GM12875 (cell line): ENCODE data around the gene RFX8.

Experiments
- H3K4me3 ChIP-seq: one replicate; pipeline ENCODE4 v1.5.1; 2011; ENCODE audit warnings: low read depth, low read length, control low read depth
- TF ChIP-seq, protein P1 (sequence below): IDR thresholded peaks from 2 replicates; pipeline ENCODE4 v1.5.1; 2011; ENCODE audit warnings: low read depth, mild to moderate bottlenecking, control low read depth, inconsistent platforms, low read length, moderate library complexity, borderline replicate concordance; ENCODE audit not compliant: insufficient read depth

Gene RFX8

DNA sequence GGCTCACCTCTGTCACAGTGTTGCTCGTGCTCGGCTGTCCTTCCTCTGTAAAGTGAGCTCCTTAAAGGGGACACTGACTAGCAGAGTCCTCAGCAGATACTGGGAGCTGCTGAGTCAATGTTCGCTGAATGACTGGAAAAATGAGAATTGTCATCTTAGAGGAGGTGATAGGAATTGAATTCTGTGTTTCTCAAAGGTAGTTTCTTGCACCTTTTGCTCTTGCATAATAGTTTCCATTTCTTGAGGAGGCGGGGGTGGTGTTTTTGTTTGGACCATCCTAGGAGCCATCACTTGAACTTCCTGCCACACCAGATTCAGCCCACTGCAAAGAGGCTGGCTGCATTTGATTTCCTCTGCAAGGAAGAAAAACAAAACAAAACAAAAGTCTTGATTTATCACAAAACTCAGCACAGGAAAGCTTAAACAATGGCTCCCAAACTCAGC lies 11.4 kb upstream of the RFX8 start:
- TF ChIP-seq, protein P1, sequence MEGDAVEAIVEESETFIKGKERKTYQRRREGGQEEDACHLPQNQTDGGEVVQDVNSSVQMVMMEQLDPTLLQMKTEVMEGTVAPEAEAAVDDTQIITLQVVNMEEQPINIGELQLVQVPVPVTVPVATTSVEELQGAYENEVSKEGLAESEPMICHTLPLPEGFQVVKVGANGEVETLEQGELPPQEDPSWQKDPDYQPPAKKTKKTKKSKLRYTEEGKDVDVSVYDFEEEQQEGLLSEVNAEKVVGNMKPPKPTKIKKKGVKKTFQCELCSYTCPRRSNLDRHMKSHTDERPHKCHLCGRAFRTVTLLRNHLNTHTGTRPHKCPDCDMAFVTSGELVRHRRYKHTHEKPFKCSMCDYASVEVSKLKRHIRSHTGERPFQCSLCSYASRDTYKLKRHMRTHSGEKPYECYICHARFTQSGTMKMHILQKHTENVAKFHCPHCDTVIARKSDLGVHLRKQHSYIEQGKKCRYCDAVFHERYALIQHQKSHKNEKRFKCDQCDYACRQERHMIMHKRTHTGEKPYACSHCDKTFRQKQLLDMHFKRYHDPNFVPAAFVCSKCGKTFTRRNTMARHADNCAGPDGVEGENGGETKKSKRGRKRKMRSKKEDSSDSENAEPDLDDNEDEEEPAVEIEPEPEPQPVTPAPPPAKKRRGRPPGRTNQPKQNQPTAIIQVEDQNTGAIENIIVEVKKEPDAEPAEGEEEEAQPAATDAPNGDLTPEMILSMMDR = no peak

DNA sequence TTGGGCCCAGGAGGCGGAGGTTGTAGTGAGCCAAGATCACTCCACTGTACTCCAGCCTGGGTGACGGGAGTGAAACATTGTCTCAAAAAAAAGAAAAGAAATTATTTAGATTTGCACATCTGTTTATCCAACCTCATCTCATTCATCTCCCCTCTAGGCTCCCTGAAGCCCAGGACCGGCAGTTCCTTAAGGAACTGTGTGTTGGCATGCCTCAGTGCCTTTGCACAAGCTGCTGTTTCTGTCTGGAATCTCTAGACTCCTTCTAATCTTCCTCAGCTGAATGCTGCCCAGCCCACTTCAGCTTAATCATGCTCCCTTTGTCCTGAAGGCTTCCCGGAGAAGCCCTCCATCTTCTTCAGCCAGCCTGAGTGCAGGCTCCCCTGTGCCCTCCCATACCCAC lies 10.9 kb upstream of the RFX8 start:
- no peak overlapping the region for H3K4me3 ChIP-seq

More for the DNA sequence above, 11.4 kb upstream of the RFX8 start:
- H3K4me3 ChIP-seq = no peak overlapping the region

DNA sequence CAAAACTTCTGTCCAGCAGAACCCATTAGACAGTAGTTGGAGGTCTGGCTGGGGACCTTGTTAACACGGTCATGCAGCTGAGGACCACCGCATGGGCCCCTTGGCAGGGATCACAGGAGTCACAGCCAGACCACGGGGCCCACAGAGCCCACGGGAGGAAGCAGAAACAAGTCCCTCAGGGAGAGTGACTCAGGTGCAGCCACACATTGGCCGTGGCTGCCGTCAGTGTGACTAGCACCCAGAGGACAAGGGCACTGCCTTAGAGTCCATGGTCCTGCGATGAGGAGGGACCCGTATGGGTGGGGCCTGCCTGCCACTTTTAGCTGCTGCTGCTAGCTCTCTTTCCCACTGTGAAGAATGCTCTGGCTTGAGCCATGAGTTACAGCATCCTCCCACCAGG lies 5.9 kb upstream of the RFX8 start:
- TF ChIP-seq, protein P1 = no peak
- no peak overlapping the region for H3K4me3 ChIP-seq

More for the DNA sequence above, 10.9 kb upstream of the RFX8 start:
- TF ChIP-seq, protein P1 = no peak

DNA sequence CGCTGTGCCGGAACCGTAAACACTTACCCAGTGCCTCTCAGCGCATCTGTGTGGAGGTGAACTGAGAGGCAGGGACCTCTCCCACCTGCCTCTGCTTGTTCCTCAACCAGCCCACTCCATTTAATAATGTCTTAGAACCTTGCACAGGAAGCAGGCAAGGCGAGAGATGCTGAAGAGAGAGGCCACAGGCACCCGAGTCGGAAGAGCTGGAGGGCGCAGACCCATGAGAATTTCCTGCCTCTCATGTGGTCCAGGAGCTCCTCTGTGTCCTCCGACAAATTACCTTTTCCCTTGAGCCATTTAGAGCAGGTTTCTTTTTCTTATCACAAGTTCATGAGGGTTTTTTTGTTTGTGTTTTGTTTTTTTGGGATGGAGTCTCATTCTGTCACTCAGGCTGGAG lies 4.9 kb upstream of the RFX8 start:
- TF ChIP-seq, protein P1 = no peak

DNA sequence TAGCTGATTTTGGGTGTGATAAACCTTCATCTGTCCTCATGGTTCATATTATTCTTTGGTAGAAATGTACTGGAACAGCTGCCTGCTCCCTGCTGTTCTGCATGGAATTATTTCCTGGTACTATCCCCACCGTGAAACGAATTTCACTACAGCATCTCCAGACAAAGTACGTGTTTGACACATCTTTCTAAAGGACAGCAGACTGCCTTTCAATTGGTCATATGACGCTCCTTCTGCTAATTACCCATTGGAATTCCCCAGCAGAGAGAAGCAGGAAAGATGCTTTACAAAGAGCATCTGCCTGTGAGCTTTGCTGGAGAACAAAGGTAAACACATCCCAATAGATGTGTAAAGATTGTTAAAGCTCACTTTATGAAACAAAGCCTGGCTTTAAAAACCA lies 4.4 kb upstream of the RFX8 start:
- H3K4me3 ChIP-seq = no peak overlapping the region
- TF ChIP-seq, protein P1 = no peak

More for the DNA sequence above, 4.9 kb upstream of the RFX8 start:
- H3K4me3 ChIP-seq = no peak overlapping the region

DNA sequence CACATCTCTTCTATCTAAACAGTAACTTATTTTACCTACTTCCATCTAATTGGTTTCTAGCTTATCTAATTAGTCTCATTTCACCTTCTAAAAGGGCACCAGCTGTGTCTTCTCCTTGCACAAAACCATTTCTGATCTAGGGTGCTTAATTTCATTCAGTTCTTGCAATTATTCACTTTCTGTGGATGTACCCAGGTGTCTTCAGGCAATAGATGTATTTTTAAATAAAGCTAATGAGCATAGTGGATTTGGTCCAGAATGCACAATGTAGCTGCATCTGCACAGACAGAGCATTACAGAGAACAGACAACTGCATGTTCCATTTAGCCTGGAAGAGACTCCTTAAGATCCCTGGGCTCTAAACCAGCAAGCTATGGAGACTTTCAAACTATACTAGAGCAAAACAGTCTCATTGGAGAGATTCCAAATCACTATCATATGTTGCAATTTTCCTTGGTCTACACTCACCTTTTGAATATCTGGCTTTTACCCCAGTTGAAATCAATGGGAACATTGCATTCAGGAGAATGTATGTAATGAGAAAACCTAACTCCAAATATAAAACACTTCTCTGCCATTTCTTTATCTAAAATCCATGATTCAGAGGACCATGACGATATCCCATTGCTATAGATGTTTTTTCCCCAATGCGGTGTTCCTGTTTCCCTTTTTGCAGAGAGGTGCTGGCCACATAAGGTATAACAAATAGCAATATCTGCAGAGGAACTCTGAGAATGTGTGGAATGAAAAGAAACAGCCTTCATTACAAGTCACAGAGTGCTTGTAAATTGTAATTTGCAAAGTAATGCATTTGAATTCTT lies 3.5 kb upstream of the RFX8 start:
- H3K4me3 ChIP-seq = no peak overlapping the region

More for the DNA sequence above, 3.5 kb upstream of the RFX8 start:
- TF ChIP-seq, protein P1 = no peak
